SK-N-SH treated with all-trans-retinoic acid at 6 μM for 48 hours (cell line): ENCODE data around the gene HHAT.
A peak's percentile ranks its signal among the peaks of the same experiment; 100 is the strongest.

ENCODE experiments used
- ATAC-seq: fragments of 200-7000 bp; cut with Tn5 transposase; 3 replicates; pipeline ENCODE4 v1.9.1; 2020; ENCODE audit warnings: mild to moderate bottlenecking, moderate library complexity
- ARNTL ChIP-seq: fragments of 450-650 bp; formaldehyde crosslinking; IDR thresholded peaks from 2 replicates; pipeline ENCODE4 v1.5.0; 2020; ENCODE audit warnings: low read depth, mild to moderate bottlenecking, moderate library complexity, borderline replicate concordance
- CSDC2 ChIP-seq: fragments of 250-450 bp; sonication (Bioruptor Pico); IDR thresholded peaks from 2 replicates; pipeline ENCODE4 v1.5.0; 2020; ENCODE audit warnings: mild to moderate bottlenecking, moderate library complexity
- ESRRG ChIP-seq: fragments of 250-450 bp; sonication (Bioruptor Pico); IDR thresholded peaks from 2 replicates; pipeline ENCODE4 v1.6.1; 2021; ENCODE audit warnings: mild to moderate bottlenecking
- GLIS3 ChIP-seq: fragments of 250-450 bp; sonication (Bioruptor Pico); IDR thresholded peaks from 2 replicates; pipeline ENCODE4 v1.5.0; 2020; ENCODE audit warnings: mild to moderate bottlenecking, moderate library complexity
- ISL1 ChIP-seq: fragments of 250-450 bp; sonication (Bioruptor Pico); IDR thresholded peaks from 2 replicates; pipeline ENCODE4 v2.1.2; 2022; ENCODE audit warnings: mild to moderate bottlenecking, moderate library complexity
- TCF4 ChIP-seq: fragments of 250-450 bp; sonication (Bioruptor Pico); IDR thresholded peaks from 2 replicates; pipeline ENCODE4 v1.8.0; 2021; ENCODE audit warnings: mild to moderate bottlenecking, moderate library complexity, borderline replicate concordance
- ZC3H10 ChIP-seq: fragments of 250-450 bp; sonication (Bioruptor Pico); IDR thresholded peaks from 2 replicates; pipeline ENCODE4 v1.5.1; 2021; ENCODE audit warnings: mild to moderate bottlenecking, moderate library complexity
- ZFP3 ChIP-seq: fragments of 250-450 bp; sonication (Bioruptor Pico); IDR thresholded peaks from 2 replicates; pipeline ENCODE4 v1.5.0; 2020; ENCODE audit warnings: mild to moderate bottlenecking, moderate library complexity
- ZFP30 ChIP-seq: fragments of 450-650 bp; formaldehyde crosslinking; IDR thresholded peaks from 2 replicates; pipeline ENCODE4 v1.5.0; 2022; ENCODE audit warnings: mild to moderate bottlenecking, moderate library complexity
- ZNF565 ChIP-seq: fragments of 450-650 bp; formaldehyde crosslinking; conservative IDR thresholded peaks from 2 replicates; pipeline ENCODE4 v1.5.0; 2020; ENCODE audit warnings: low read depth, mild to moderate bottlenecking, moderate library complexity
- TF ChIP-seq, protein P1 (sequence below): fragments of 250-450 bp; sonication (Bioruptor Pico); IDR thresholded peaks from 2 replicates; pipeline ENCODE4 v1.5.0; 2020; ENCODE audit warnings: mild to moderate bottlenecking, moderate library complexity
- TF ChIP-seq, protein P2 (sequence below): fragments of 250-450 bp; sonication (Bioruptor Pico); IDR thresholded peaks from 2 replicates; pipeline ENCODE4 v1.5.1; 2020; ENCODE audit warnings: low read depth, mild to moderate bottlenecking, moderate library complexity
- TF ChIP-seq, protein P3 (sequence below): fragments of 250-450 bp; sonication (Bioruptor Pico); IDR thresholded peaks from 2 replicates; pipeline ENCODE4 v1.8.0; 2021; ENCODE audit warnings: low read depth, mild to moderate bottlenecking, moderate library complexity, borderline replicate concordance
- TF ChIP-seq, protein P4 (sequence below): fragments of 250-450 bp; sonication (Bioruptor Pico); IDR thresholded peaks from 2 replicates; pipeline ENCODE4 v1.8.0; 2020; ENCODE audit warnings: mild to moderate bottlenecking, moderate library complexity, borderline replicate concordance

Gene HHAT

DNA sequence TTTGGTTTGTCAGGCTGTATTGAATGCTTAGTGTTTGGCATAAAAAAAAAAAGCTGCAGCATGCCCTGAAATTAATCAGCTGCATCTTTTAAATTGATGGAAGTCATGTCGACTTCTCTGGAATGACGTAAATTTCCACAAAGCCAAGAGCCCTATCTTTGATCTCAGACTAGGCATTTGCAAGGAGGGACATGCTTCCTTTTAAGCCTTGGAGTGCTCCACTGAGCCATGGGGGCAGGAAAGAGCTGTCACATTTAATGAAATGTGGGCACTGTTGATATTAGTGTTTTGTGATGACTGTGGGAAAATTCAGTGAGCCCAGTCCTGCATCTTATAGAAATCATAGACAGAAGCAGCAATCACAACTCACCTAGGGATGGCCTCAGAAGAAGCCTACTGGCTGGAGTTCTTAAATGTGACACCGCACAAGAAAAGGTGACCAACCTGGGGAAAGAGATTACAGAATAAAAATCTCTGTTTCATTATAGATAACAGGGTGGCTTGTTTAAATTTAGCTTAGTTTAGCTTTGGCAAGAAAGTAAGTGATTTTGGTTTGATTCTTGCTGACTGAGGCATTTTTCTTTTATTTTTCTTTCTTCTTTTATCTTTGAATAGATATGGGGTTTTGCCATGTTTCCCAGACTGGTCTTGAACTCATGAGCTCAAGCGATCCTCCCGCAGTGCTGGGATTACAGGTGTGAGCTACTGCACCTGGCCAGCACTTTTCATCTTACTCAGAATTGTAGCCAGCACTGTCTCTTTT is 188.2 kb downstream of the HHAT start:
- TF ChIP-seq, protein P1, sequence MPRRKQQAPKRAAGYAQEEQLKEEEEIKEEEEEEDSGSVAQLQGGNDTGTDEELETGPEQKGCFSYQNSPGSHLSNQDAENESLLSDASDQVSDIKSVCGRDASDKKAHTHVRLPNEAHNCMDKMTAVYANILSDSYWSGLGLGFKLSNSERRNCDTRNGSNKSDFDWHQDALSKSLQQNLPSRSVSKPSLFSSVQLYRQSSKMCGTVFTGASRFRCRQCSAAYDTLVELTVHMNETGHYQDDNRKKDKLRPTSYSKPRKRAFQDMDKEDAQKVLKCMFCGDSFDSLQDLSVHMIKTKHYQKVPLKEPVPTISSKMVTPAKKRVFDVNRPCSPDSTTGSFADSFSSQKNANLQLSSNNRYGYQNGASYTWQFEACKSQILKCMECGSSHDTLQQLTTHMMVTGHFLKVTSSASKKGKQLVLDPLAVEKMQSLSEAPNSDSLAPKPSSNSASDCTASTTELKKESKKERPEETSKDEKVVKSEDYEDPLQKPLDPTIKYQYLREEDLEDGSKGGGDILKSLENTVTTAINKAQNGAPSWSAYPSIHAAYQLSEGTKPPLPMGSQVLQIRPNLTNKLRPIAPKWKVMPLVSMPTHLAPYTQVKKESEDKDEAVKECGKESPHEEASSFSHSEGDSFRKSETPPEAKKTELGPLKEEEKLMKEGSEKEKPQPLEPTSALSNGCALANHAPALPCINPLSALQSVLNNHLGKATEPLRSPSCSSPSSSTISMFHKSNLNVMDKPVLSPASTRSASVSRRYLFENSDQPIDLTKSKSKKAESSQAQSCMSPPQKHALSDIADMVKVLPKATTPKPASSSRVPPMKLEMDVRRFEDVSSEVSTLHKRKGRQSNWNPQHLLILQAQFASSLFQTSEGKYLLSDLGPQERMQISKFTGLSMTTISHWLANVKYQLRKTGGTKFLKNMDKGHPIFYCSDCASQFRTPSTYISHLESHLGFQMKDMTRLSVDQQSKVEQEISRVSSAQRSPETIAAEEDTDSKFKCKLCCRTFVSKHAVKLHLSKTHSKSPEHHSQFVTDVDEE (CRISPR knock-in tag): peak; percentile 85
- TF ChIP-seq ZC3H10 (peak; percentile 33; the same call in 1 of the 2 replicates), ZFP30 (CRISPR knock-in tag) (no peak), ISL1 (CRISPR knock-in tag) (peak; percentile 90)
- TF ChIP-seq, protein P2, sequence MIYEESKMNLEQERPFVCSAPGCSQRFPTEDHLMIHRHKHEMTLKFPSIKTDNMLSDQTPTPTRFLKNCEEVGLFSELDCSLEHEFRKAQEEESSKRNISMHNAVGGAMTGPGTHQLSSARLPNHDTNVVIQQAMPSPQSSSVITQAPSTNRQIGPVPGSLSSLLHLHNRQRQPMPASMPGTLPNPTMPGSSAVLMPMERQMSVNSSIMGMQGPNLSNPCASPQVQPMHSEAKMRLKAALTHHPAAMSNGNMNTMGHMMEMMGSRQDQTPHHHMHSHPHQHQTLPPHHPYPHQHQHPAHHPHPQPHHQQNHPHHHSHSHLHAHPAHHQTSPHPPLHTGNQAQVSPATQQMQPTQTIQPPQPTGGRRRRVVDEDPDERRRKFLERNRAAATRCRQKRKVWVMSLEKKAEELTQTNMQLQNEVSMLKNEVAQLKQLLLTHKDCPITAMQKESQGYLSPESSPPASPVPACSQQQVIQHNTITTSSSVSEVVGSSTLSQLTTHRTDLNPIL (CRISPR knock-in tag): peak; percentile 63; the same call in 1 of the 2 replicates
- TF ChIP-seq, protein P3, sequence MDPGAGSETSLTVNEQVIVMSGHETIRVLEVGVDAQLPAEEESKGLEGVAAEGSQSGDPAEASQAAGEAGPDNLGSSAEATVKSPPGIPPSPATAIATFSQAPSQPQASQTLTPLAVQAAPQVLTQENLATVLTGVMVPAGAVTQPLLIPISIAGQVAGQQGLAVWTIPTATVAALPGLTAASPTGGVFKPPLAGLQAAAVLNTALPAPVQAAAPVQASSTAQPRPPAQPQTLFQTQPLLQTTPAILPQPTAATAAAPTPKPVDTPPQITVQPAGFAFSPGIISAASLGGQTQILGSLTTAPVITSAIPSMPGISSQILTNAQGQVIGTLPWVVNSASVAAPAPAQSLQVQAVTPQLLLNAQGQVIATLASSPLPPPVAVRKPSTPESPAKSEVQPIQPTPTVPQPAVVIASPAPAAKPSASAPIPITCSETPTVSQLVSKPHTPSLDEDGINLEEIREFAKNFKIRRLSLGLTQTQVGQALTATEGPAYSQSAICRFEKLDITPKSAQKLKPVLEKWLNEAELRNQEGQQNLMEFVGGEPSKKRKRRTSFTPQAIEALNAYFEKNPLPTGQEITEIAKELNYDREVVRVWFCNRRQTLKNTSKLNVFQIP (CRISPR knock-in tag): no peak
- peak; percentile 95 for ATAC-seq

DNA sequence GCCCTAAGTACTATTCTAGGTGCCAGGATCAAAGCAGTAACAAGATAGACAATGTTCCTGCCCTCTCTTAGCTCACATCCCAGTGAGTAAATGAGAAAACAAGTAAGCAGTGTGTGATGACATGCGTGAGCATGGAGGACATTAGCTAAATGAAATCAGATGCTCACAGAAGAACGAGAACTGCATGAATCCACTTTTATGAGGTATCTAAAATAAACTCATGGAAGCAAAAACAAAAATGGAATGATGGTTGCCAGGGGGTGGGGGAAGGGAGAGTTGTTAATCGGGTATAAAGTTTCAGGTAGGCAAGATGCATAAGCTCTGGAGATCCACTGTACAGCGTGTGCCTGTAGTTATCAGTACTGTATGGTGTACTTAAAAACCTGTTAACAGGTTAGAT is 195.1 kb downstream of the HHAT start:
- no peak for TF ChIP-seq GLIS3
- no peak for TF ChIP-seq ESRRG
- no peak for TF ChIP-seq ZNF565 (CRISPR knock-in tag)
- TF ChIP-seq, protein P1 (CRISPR knock-in tag): no peak
- no peak for TF ChIP-seq ZFP3
- no peak for TF ChIP-seq CSDC2 (CRISPR knock-in tag)
- no peak; the same call in 2 of the 3 replicates for ATAC-seq

DNA sequence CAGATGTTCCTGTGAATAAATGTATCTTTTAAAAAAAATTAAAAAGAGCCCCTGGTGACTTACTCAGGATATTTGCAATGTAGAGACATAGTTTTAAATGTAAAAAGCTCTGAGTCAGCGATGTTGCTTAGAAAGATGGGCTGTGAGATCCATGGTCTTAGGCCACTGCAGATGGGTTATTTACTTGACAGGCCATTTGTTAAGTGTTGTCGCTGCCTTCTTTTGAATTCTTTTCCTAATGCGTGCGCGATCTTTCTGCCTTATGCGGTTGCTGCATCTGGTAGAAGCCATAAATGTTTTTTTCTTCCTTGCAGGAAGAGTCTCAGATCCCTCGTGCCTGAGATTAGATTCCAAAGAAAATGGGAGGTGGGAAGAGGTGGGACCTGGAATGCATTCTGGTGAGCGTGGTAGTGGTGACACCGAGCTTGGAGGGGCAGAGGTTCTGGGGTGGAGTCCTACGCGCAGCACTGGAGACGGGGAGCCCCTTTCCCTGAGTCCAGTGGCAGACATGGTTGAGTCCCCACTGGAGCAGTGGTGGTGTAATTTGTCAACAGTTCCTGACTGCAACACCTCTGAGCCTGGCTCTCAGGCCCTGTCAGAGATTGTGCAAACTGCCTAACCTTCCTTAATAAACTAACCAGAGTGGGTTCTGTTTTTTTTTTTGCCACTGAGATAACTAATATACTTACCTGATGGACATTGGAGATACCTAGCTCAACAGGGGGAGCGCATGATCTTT is 197.2 kb downstream of the HHAT start:
- TF ChIP-seq ZC3H10 (no peak), ARNTL (no peak), TCF4 (CRISPR knock-in tag) (no peak), ESRRG (no peak), CSDC2 (CRISPR knock-in tag) (no peak)
- TF ChIP-seq, protein P4, sequence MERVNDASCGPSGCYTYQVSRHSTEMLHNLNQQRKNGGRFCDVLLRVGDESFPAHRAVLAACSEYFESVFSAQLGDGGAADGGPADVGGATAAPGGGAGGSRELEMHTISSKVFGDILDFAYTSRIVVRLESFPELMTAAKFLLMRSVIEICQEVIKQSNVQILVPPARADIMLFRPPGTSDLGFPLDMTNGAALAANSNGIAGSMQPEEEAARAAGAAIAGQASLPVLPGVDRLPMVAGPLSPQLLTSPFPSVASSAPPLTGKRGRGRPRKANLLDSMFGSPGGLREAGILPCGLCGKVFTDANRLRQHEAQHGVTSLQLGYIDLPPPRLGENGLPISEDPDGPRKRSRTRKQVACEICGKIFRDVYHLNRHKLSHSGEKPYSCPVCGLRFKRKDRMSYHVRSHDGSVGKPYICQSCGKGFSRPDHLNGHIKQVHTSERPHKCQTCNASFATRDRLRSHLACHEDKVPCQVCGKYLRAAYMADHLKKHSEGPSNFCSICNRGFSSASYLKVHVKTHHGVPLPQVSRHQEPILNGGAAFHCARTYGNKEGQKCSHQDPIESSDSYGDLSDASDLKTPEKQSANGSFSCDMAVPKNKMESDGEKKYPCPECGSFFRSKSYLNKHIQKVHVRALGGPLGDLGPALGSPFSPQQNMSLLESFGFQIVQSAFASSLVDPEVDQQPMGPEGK (CRISPR knock-in tag): no peak
- TF ChIP-seq, protein P1 (CRISPR knock-in tag): no peak
- TF ChIP-seq, protein P2 (CRISPR knock-in tag): no peak
- ATAC-seq: no peak
